GM12878 (cell line): ENCODE data around the gene LRRN4CL. TPM values are rescaled to one million over a fixed set of nuclear protein-coding genes. Genes with fewer than 3 reads are reported as not detected.

Experiments used
- ATAC-seq: fragments of 200-7000 bp; cut with Tn5 transposase; 3 replicates; pipeline ENCODE4 v1.9.1; 2020; ENCODE audit warnings: mild to moderate bottlenecking, moderate library complexity
- BruUV-seq: library from RNA; stranded (reverse); fragments of 400-500 nt; replicated peaks from 2 replicates; lab custom pipeline; 2021; lab: Mats Ljungman, UMichigan
- CTCF ChIA-PET: fragments of 300-600 bp; sonication (Branson Sonifier 250); formaldehyde crosslinking; extraction: SDS; loops from one replicate; lab custom pipeline; 2021; ENCODE audit warnings: inconsistent platforms; lab: Yijun Ruan, JAX
- POLR2A ChIA-PET: fragments of 350-600 bp; formaldehyde crosslinking; extraction: SDS; loops from one replicate; lab custom pipeline; 2021; ENCODE audit warnings: inconsistent platforms; lab: Charles Lee
- RAD21 ChIA-PET: fragments of 300-600 bp; sonication (Branson Sonifier 250); formaldehyde crosslinking; loops from one replicate; lab custom pipeline; 2023; ENCODE audit warnings: antibody characterized with exemption; ENCODE audit not compliant: unreplicated experiment; lab: Charles Lee
- SMC1A ChIA-PET: fragments of 300-600 bp; sonication (Branson Sonifier 250); formaldehyde crosslinking; loops from one replicate; lab custom pipeline; 2023; ENCODE audit not compliant: unreplicated experiment, uncharacterized antibody; lab: Charles Lee
- DNase-seq: peaks from one replicate; pipeline ENCODE4 v3.0.0-alpha.2; 2011; ENCODE audit warnings: low read depth, low spot score
- FAIRE-seq: peaks from 3 replicates; lab custom pipeline; 2011; peaks lifted over from hg19 to GRCh38; lab: Jason Lieb, UNC
- H2AFZ ChIP-seq: 2 replicates; pipeline ENCODE4 v1.6.0; 2011; ENCODE audit warnings: low read depth, low read length, control low read depth; ENCODE audit not compliant: control insufficient read depth
- H3K27ac ChIP-seq: 2 replicates; pipeline ENCODE4 v1.5.1; 2011; ENCODE audit warnings: control low read depth; ENCODE audit not compliant: control insufficient read depth, insufficient read depth
- H3K27me3 ChIP-seq, 2 experiments: replicated peaks in 1 of 2; 2 replicates each; pipeline versions ENCODE4 v1.6.0 to v1.6.1; 2011; ENCODE audit warnings: low read length in 1 of 2; ENCODE audit not compliant: control insufficient read depth in 2 of 2, insufficient read depth in 2 of 2
- H3K36me3 ChIP-seq, 2 experiments: 2 replicates each; pipeline ENCODE4 v1.5.1; 2011; ENCODE audit warnings: low read length in 1 of 2; ENCODE audit not compliant: control insufficient read depth in 2 of 2, insufficient read depth in 2 of 2
- H3K4me1 ChIP-seq: 2 replicates; pipeline ENCODE4 v1.6.1; 2011; ENCODE audit warnings: mild to moderate bottlenecking, low read length, moderate library complexity, mixed read lengths; ENCODE audit not compliant: control insufficient read depth, insufficient read depth
- H3K4me2 ChIP-seq: 2 replicates; pipeline ENCODE4 v1.6.0; 2011; ENCODE audit warnings: control low read depth; ENCODE audit not compliant: control insufficient read depth, insufficient read depth
- H3K4me3 ChIP-seq: fragments of 200-600 bp; sonication (generic); 2 replicates; pipeline ENCODE4 v1.5.1; 2016
- H3K79me2 ChIP-seq: 2 replicates; pipeline ENCODE4 v1.6.0; 2011; ENCODE audit warnings: low read length; ENCODE audit not compliant: control insufficient read depth, insufficient read depth
- H3K9ac ChIP-seq: 2 replicates; pipeline ENCODE4 v1.8.0; 2011; ENCODE audit warnings: low read length, control low read depth, mixed read lengths; ENCODE audit not compliant: control insufficient read depth, insufficient read depth
- H3K9me3 ChIP-seq: replicated peaks from 3 replicates; pipeline ENCODE4 v1.5.1; 2011; ENCODE audit warnings: mild to moderate bottlenecking, low read length; ENCODE audit not compliant: control insufficient read depth, insufficient read depth
- H4K20me1 ChIP-seq: 2 replicates; pipeline ENCODE4 v1.6.0; 2011; ENCODE audit not compliant: control insufficient read depth, insufficient read depth
- CHD1 ChIP-seq: IDR thresholded peaks from 2 replicates; pipeline ENCODE4 v1.6.1; 2012; ENCODE audit warnings: low read depth, low read length, improper control_type of control experiment
- MEF2B ChIP-seq: fragments of 450-650 bp; IDR thresholded peaks from 2 replicates; pipeline ENCODE4 v1.6.1; 2018; ENCODE audit warnings: mild to moderate bottlenecking, moderate library complexity; ENCODE audit not compliant: partially characterized antibody, poor library complexity, severe bottlenecking
- MXI1 ChIP-seq: fragments of 150-350 bp; IDR thresholded peaks from 2 replicates; pipeline ENCODE4 v1.6.1; 2011; ENCODE audit warnings: low read depth, mild to moderate bottlenecking, inconsistent platforms, low read length, improper control_type of control experiment
- SIX5 ChIP-seq: IDR thresholded peaks from 2 replicates; pipeline ENCODE4 v1.6.1; 2011; ENCODE audit warnings: mild to moderate bottlenecking, low read depth, low read length, moderate library complexity; ENCODE audit not compliant: severe bottlenecking
- SMAD5 ChIP-seq: IDR thresholded peaks from 2 replicates; pipeline ENCODE4 v1.6.1; 2016; ENCODE audit warnings: antibody characterized with exemption, low read depth
- SPI1 ChIP-seq: IDR thresholded peaks from 2 replicates; pipeline ENCODE4 v1.6.1; 2011; ENCODE audit warnings: low read depth, mild to moderate bottlenecking, low read length, moderate library complexity, borderline replicate concordance; ENCODE audit not compliant: insufficient read depth
- WRNIP1 ChIP-seq: IDR thresholded peaks from 2 replicates; pipeline ENCODE4 v1.6.1; 2011; ENCODE audit warnings: low read depth, low read length, improper control_type of control experiment, borderline replicate concordance
- whole genome bisulfite sequencing: methylation state at CpG from one replicate; pipeline ENCODE4 v1.1.6; 2016; ENCODE audit warnings: low lambda C conversion rate; ENCODE audit not compliant: insufficient replicate concordance, insufficient coverage; ENCODE audit errors: missing lambda C conversion rate; 5-methylcytosine and 5-hydroxymethylcytosine counted together
- in situ Hi-C: fragments of 300-500 bp; cut with MboI; formaldehyde crosslinking; loops from 9 replicates; pipeline ENCODE4 v1.14.3; 2018; ENCODE audit warnings: mixed read lengths
- intact Hi-C: fragments of 100-400 bp; cut with micrococcal nuclease; formaldehyde crosslinking; loops from one replicate; pipeline ENCODE4 v1.14.2; 2022; ENCODE audit not compliant: unreplicated experiment
- polyA plus RNA-seq, 11 experiments: library from polyadenylated mRNA; depleted of rRNA in 4 of 11; unstranded in 6 of 11; stranded (reverse) in 5 of 11; fragments of >200 nt; fragmentation: Nextera tagmentation in 4 of 11; fragmentation: Illumina TruSeq in 1 of 11; extraction: Ambion mirVana in 4 of 11; extraction: Trizol in 1 of 11; gene quantifications; 1 replicate in 1 of 11; 2 replicates in 10 of 11; pipeline versions ENCODE4 v1.2.1 to v1.2.3, GENCODE V29; 2011 to 2016; ENCODE audit warnings: inconsistent platforms in 2 of 11, missing spikeins in 2 of 11, low read depth in 1 of 11
- total RNA-seq, 4 experiments: library from RNA; depleted of rRNA in 3 of 4; stranded (reverse); fragments of >200 nt in 3 of 4; fragmentation: Illumina TruSeq in 1 of 4; extraction: Trizol in 1 of 4; gene quantifications; 2 replicates each; pipeline versions ENCODE4 v1.2.1 to v1.2.3, GENCODE V29; 2013 to 2021

LRRN4CL gene
- total and polyA plus RNA-seq, 10 of the 15 experiments (the other 5 are each of a cell fraction or from before 2014, with no cell fraction given) = 0.01 to 0.06 TPM; not detected in 8

GRCh38 chr11:62725646-62726045 lies 36.3 kb upstream of the LRRN4CL start:
- intact Hi-C loops = loop anchor here (5.0 kb wide), 2 partner anchors 47 to 123 kb away; partner anchors contain the start of genes MTA2 and TAF6L
- peak overlapping the region; percentile 100 for H3K4me3 ChIP-seq
- ChIA-PET POLR2A (interaction anchor here (0.6 to 6.8 kb wide), 10 partner anchors 11 to 134 kb away, joined by 3 to 79 read pairs (median 22); partner anchors contain the start of genes BSCL2, C11orf98, CSKMT and GNG3), CTCF (interaction anchor here (0.6 to 2.2 kb wide), 5 partner anchors 45 to 301 kb away, joined by 3 to 7 read pairs (median 4); no protein-coding TSS in a partner anchor)
- ATAC-seq (no peak), FAIRE-seq (no peak)
- peak overlapping the region; percentile 81 for H3K4me2 ChIP-seq
- peaks cover 11% of the 10 kb centered on the region; the same call in 1 of the 2 replicates for H4K20me1 ChIP-seq
- H3K79me2 ChIP-seq = peaks cover 80% of the 10 kb centered on the region
- in situ Hi-C loops = no loop called here
- peaks cover 9 to 39% of the 10 kb centered on the region in 2 experiments for H3K36me3 ChIP-seq
- no peaks in the 10 kb centered on the region; the same call in 1 of the 2 replicates for H3K4me1 ChIP-seq
- TSS peak; percentile 48 for BruUV-seq
- H3K27me3 ChIP-seq = no peaks in the 10 kb centered on the region
- WGBS = 0% methylated on average over 7 of the region's 7 CpGs
- TF ChIP-seq WRNIP1 = peak; percentile 91; the same call in 1 of the 2 replicates
- TF ChIP-seq CHD1 = 0 out of 2 replicates have a peak, but pooled peaks have one; percentile 72
- TF ChIP-seq SPI1 = no peak
- 0 out of 2 replicates have a peak, but pooled peaks have one; percentile 37 for TF ChIP-seq SMAD5
- TF ChIP-seq, all 136 proteins: peak for 3
- Histone ChIP-seq H3K9me3 (no peaks in the 10 kb centered on the region; the same call in 2 of the 3 replicates), H3K9ac (peak overlapping the region; percentile 91), H3K27ac (peak overlapping the region; percentile 94), H2AFZ (no peak overlapping the region)
- DNase-seq = no peak
- SMC1A ChIA-PET = interaction anchor here (1.0 to 4.8 kb wide), 6 partner anchors 15 to 134 kb away, joined by 3 to 26 read pairs (median 4); partner anchors contain the start of genes TUT1 and ZBTB3
- RAD21 ChIA-PET = interaction anchor here (0.9 to 3.9 kb wide), 7 partner anchors 28 to 133 kb away, joined by 3 to 15 read pairs (median 3); partner anchors contain the start of genes C11orf98, CSKMT, TAF6L and ZBTB3

- H3K36me3 ChIP-seq = peaks cover 14 to 50% of the 10 kb centered on the region in 2 experiments
- TF ChIP-seq SIX5 (no peak), MXI1 (no peak), MEF2B (no peak)
- TF ChIP-seq, all 136 proteins: peak for 0
- in situ Hi-C loops (no loop called here), intact Hi-C loops (no loop called here)
- Histone ChIP-seq H3K4me3 (peak overlapping the region; percentile 100), H3K4me2 (peak overlapping the region; percentile 81), H3K27me3 (no peaks in the 10 kb centered on the region), H4K20me1 (peaks cover 11% of the 10 kb centered on the region), H3K27ac (no peak overlapping the region; the same call in 1 of the 2 replicates), H3K79me2 (peaks cover 68% of the 10 kb centered on the region), H3K4me1 (no peaks in the 10 kb centered on the region; the same call in 1 of the 2 replicates), H3K9me3 (no peaks in the 10 kb centered on the region; the same call in 2 of the 3 replicates), H3K9ac (peak overlapping the region; percentile 91), H2AFZ (no peak overlapping the region)
- SMC1A ChIA-PET = interaction anchor here (1.0 to 2.1 kb wide), 8 partner anchors 8 to 50 kb away, joined by 3 to 9 read pairs (median 4); partner anchors contain the start of gene ZBTB3
- POLR2A ChIA-PET = interaction anchor here (0.9 to 6.8 kb wide), 12 partner anchors 9 to 126 kb away, joined by 3 to 79 read pairs (median 4); partner anchors contain the start of genes BSCL2, C11orf98, CSKMT and GNG3
- 69% methylated on average over 8 of the region's 8 CpGs for WGBS
- no TSS peak for BruUV-seq
- no peak for FAIRE-seq
- no peak for DNase-seq
- ATAC-seq = no peak
- RAD21 ChIA-PET = interaction anchor here (1.3 to 1.9 kb wide), 2 partner anchors 29 to 138 kb away, joined by 3 to 4 read pairs; partner anchors contain the start of gene ZBTB3
- CTCF ChIA-PET = interaction anchor here (0.6 to 2.2 kb wide), 12 partner anchors 9 to 329 kb away, joined by 3 to 7 read pairs (median 4); partner anchors contain the start of gene SLC3A2
These were observed 34.8 kb upstream of the LRRN4CL start for GRCh38 chr11:62724171-62724570.
